Retinal pigment epithelial cell (primary cell): ENCODE data around the gene TMCC1.
A peak's percentile ranks its signal among the peaks of the same experiment; 100 is the strongest.

Experiments used
- DNase-seq: peaks from one replicate; pipeline ENCODE4 v3.0.0-alpha.2; 2010; ENCODE audit warnings: low read depth
- H3K4me3 ChIP-seq: 2 replicates; pipeline ENCODE4 v1.5.1; 2011; ENCODE audit warnings: mild to moderate bottlenecking, low read length, control low read depth, moderate library complexity
- TF ChIP-seq, protein P1 (sequence below): conservative IDR thresholded peaks from 2 replicates; pipeline ENCODE4 v1.5.1; 2011; ENCODE audit warnings: low read depth, low read length, control low read depth, inconsistent platforms

The TMCC1 gene

DNA sequence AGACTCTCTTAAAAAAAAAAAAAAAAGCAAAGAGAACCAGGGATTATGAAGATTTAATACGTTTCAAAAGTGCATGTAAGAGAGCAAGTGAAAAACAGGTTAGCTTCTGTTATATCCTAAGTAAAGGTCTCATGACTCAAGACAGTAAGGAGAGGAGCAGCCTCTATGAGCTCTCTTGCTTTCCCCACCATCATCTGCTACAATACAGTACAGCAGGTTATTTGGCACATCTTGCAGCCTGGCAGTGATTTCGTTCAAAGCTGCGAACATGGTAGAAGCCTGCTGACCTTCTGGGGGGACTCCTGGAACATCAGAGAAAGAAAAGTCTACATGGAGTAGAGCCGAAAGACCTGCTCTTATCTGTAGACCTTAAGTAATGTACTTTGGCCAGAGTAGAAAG lies 157.9 kb downstream of the TMCC1 start:
- TF ChIP-seq, protein P1, sequence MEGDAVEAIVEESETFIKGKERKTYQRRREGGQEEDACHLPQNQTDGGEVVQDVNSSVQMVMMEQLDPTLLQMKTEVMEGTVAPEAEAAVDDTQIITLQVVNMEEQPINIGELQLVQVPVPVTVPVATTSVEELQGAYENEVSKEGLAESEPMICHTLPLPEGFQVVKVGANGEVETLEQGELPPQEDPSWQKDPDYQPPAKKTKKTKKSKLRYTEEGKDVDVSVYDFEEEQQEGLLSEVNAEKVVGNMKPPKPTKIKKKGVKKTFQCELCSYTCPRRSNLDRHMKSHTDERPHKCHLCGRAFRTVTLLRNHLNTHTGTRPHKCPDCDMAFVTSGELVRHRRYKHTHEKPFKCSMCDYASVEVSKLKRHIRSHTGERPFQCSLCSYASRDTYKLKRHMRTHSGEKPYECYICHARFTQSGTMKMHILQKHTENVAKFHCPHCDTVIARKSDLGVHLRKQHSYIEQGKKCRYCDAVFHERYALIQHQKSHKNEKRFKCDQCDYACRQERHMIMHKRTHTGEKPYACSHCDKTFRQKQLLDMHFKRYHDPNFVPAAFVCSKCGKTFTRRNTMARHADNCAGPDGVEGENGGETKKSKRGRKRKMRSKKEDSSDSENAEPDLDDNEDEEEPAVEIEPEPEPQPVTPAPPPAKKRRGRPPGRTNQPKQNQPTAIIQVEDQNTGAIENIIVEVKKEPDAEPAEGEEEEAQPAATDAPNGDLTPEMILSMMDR: no peak
- no peak for DNase-seq
- no peak overlapping the region for H3K4me3 ChIP-seq

DNA sequence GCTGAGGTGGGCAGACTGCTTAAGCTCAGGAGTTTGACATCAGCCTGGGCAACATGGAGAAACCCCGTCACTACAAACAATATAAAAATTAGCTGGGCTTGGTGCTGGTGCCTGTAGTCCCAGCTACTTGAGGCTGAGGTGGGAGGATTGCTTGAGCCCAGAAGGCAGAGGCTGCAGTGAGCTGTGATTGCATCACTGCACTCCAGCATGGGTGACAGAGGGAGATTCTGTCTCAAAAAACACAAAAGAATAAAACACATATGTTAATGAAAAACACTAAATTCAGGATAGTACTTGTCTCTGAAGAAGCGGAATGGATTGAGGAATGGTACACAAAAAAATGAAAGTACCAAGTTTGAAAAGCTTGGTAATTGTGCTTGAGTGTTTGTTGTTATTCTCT lies 159.1 kb downstream of the TMCC1 start:
- no peak overlapping the region for H3K4me3 ChIP-seq
- no peak for DNase-seq
- TF ChIP-seq, protein P1: no peak

DNA sequence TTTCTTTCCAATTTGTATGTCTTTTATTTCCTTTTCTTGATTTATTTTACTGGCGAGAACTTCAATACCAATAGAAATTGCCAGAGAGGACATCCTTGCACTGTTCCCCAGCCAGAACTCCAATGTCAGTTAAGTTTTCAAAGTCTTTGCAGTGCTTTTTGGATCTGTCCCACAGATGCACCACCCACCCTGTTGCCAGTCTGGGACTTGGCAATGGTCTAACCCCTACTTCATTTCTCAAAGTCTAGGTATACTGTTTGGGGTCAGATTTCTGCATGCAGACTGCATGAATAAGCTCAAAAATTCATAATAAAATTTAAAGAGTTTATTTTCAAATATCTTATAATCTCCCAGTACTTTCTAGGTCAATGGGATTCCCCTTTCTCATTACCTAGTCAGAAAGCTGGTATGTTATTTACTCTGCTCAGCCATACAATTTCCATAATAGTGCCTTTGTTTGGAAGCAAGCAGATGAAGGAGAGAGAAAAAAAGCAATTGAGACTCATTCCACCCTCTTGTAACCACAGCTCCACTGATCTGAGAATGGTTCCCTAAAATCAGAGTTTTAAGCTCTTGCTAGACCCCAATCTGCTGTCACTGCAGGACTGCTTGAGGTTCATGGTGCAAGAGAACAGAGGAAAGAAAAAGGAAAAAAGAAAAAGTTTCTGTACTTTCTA lies 161.2 kb downstream of the TMCC1 start:
- H3K4me3 ChIP-seq: no peak overlapping the region
- DNase-seq: no peak
- TF ChIP-seq, protein P1: no peak

DNA sequence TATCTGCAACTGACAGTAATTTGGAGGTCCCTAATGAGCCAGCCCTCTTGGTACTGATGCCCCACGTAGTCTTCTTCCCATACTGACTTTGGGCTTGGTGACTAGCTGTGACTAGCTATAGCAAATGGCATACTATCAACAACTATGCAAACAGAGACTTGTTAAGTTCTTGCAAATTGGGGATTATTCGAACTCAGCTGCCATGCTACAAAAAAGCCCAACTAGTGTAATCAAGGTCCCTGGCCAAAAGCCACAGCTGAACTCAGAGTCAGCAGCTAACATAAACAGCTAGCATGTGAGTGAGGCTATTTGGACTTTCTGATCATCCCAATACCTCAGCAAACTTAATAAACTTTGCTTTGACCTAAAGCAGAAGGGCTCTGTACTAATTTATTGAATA lies 165.8 kb downstream of the TMCC1 start:
- TF ChIP-seq, protein P1: no peak
- no peak overlapping the region for H3K4me3 ChIP-seq
- DNase-seq: no peak

DNA sequence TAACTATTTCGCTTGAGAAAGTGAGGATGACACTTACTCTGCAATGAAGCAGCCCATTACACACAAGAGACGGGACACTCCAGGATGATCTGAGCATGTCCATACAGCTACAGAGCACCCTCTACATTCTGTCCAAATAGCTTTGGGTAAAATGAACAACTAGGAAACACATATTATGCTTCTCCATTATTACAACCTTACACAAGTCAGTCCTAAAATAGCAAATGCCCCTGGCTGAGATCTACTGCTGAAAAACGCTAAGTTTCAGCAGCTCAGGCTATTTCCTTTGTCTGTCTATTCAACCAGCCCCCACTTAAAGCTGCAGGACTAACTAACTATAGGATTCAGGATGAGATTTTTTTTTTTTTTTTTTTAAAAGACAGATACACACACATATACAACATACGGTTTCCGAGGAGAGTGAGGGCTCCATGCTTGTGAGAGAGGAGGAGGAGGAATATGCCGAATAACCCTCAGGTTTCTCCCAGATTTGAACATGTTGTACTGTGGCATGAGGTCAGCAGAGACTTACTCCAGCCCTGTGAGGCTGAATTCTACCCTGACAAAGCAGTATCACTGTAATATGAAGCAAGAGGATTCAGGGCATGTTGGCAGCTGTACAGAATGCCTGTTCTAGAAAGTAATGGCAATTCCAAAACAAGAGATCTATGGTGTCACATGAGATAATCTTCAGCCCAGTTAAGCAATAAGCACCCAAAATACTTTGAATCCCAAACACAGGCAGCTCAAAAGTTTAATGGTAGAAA lies 169.8 kb downstream of the TMCC1 start:
- DNase-seq: peak; percentile 62
- TF ChIP-seq, protein P1: no peak
- no peak overlapping the region for H3K4me3 ChIP-seq

DNA sequence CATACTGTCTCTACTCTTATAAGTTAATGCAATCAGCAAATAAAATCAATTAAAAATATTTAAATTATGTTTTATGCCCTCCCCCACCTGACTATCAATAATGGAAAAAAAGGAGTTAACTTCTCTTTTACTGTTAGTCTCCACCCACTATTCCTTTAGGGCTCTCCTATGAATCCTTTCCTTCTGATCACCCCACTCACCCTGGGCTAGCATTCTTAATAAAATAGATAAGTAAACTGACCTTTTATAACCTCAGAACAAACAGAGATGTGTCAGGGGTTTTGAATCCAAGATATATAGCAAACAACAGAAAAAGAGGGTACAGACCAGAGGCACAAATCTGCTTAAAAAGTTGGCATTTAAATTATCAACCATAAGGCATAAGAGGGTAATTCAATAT lies 171.0 kb downstream of the TMCC1 start:
- TF ChIP-seq, protein P1: no peak
- no peak overlapping the region for H3K4me3 ChIP-seq
- no peak for DNase-seq

DNA sequence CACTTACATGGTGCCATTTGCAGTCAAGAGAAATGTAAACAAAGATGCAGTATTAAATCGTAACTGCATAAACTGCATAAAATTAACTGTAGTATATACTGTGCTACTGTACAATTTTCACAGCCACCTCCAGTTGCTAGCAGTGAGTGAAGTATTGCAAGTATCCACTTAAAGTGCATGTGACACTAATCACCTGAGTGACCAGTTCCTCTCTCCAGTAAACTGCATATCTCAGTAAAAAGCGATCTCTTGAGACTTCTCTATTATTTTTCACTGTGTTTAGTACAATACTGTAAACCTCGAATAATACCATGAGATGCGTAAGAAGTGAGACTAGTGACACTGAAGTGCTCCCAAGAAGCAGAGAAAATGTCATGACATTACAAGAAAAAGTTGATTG lies 175.3 kb downstream of the TMCC1 start:
- no peak overlapping the region for H3K4me3 ChIP-seq
- TF ChIP-seq, protein P1: no peak
- DNase-seq: no peak
